Mucosa of descending colon (tissue), 3 donors: ENCODE measurements around the gene PFN3. TPM values are rescaled to one million over a fixed set of nuclear protein-coding genes. Genes with fewer than 3 reads are reported as not detected.

Experiments used
- ATAC-seq: fragments of 200-7000 bp; cut with Tn5 transposase; one replicate; pipeline ENCODE4 v1.9.1; 2020; ENCODE audit warnings: mild to moderate bottlenecking, moderate library complexity
- DNase-seq, 3 donors: peaks; one replicate each; pipeline ENCODE4 v3.0.0-alpha.2; 2020
- H3K36me3 ChIP-seq: fragments of 200-600 bp; one replicate; pipeline ENCODE4 v1.8.0; 2021; ENCODE audit warnings: low read depth, mild to moderate bottlenecking
- H3K4me1 ChIP-seq: fragments of 200-600 bp; one replicate; pipeline ENCODE4 v1.8.0; 2021; ENCODE audit warnings: low read depth, mild to moderate bottlenecking
- H3K4me3 ChIP-seq: fragments of 200-600 bp; one replicate; pipeline ENCODE4 v1.8.0; 2021; ENCODE audit warnings: mild to moderate bottlenecking
- H3K9me3 ChIP-seq: fragments of 200-600 bp; one replicate; pipeline ENCODE4 v1.8.0; 2021; ENCODE audit warnings: mild to moderate bottlenecking
- intact Hi-C, 2 donors: fragments of 100-400 bp; cut with DNase I in 1 of 2; cut with micrococcal nuclease in 1 of 2; formaldehyde crosslinking; loops; one replicate each; pipeline versions ENCODE4 v1.11.0 to v1.11.1; 2022; cut with DNase I, micrococcal nuclease
- total RNA-seq, 3 donors: library from RNA; stranded (reverse); fragmentation: NEBNext Ultra II Directional in 2 of 3; extraction: Animal tissue kit (Norgen Biotek cat#: 25700) in 2 of 3; gene quantifications; one replicate each; pipeline versions ENCODE4 v1.2.1 to v1.2.4, GENCODE V29; 2021 to 2023
- TF ChIP-seq, protein P1 (sequence below): fragments of 200-600 bp; IDR thresholded peaks from one replicate; pipeline ENCODE4 v1.8.0; 2022; ENCODE audit warnings: antibody characterized with exemption, mild to moderate bottlenecking
- donor health status: DM: no; HTN: no; CAD: no; lungs with moderate emphysema.
- donor health status: DM: no; HTN: no; CAD: no.
- donor health status: DM: no; HTN: yes; CAD: no.

The PFN3 gene
- total RNA-seq, 3 donors from 2014 or later, result not detected

DNA sequence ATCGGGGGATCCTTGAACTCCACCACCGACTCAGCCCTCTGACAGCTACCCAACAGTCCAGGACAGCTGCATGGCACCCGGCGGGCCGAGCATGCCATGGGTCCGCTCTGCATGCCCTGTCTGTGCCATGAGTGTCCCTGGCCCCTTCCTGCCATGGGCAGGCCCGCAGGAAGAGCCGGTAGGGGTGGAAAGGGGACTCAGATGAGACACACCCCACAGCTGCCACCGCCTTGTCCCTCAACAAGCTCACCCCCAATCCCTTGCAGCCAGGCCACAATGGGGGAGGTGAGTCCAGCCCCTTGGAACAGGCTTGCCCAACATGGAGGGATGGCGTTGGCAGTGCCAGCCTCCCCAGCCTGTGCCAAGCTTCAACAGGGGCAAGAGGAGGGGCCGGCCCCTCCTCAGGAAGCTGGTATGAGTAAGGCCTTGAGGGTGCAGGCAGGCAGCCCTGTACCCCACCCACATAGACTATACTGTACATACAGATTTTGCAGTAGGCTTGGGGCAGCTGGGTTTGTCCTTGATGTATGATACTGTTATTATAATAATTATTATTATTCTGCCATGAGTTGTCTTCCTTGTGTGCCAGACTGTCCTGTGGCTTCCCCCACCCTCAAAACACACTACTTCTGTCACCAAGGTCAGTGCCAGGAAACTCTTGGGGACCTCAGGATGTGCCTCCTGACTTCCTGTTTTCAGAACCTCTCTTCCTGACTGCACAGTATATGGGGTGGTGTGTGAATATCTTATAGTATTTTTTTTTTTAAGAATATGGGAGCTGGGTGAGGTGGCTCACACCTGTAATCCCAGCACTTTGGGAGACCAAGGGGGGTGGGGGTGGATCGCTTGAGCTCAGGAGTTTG is 28.2 kb downstream of the PFN3 start:
- TF ChIP-seq, protein P1, sequence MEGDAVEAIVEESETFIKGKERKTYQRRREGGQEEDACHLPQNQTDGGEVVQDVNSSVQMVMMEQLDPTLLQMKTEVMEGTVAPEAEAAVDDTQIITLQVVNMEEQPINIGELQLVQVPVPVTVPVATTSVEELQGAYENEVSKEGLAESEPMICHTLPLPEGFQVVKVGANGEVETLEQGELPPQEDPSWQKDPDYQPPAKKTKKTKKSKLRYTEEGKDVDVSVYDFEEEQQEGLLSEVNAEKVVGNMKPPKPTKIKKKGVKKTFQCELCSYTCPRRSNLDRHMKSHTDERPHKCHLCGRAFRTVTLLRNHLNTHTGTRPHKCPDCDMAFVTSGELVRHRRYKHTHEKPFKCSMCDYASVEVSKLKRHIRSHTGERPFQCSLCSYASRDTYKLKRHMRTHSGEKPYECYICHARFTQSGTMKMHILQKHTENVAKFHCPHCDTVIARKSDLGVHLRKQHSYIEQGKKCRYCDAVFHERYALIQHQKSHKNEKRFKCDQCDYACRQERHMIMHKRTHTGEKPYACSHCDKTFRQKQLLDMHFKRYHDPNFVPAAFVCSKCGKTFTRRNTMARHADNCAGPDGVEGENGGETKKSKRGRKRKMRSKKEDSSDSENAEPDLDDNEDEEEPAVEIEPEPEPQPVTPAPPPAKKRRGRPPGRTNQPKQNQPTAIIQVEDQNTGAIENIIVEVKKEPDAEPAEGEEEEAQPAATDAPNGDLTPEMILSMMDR, result no peak
- intact Hi-C loops, result no loop called here
- H3K36me3 ChIP-seq, result no peaks in the 10 kb centered on the region
- ATAC-seq (no peak), DNase-seq (no peak)
- H3K9me3 ChIP-seq, result no peaks in the 10 kb centered on the region
- no peak overlapping the region for H3K4me3 ChIP-seq
- peaks cover 13% of the 10 kb centered on the region for H3K4me1 ChIP-seq

DNA sequence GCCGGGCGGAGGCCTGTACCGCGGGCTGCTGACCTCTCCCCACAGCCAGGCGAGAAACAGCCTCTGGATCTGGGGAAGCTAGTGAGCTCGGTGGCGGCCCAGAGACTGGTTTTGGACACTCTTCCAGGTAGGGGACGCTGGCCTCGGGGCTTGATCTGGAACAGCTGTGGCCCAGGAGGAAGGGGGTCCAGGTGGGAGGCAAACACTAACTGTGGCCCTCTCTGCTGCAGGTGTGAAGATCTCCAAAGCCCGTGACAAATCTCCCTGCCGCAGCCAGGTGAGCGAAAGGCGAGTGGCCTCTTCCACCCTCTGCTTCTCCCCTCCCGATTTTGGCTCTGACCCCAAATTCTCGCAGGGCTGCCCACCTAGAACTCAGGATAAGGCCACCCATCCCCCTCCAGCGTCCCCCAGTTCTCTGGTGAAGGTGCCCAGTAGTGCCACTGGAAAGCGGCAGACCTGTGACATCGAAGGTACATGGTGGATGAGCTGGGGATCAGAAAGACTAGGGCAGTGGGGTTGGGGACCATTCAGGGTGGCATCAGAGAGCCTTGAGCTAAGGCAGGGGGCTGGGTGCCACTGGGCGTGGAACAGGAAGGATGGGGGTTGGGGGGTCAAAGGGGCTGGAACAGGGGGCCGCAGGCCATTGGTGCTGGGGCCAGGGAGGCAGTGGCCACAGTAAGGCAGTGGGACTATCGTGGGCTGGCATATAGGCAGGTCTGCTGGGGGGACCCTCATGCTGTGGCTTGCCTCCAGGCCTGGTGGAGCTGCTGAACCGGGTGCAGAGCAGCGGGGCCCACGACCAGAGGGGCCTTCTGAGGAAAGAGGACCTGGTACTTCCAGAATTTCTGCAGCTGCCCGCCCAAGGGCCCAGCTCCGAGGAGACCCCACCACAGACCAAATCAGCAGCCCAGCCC is 29.1 kb downstream of the PFN3 start:
- H3K4me1 ChIP-seq, result peaks cover 16% of the 10 kb centered on the region
- peak in 1 of 3 donors; percentile 27 for DNase-seq
- intact Hi-C loops, result no loop called here

DNA sequence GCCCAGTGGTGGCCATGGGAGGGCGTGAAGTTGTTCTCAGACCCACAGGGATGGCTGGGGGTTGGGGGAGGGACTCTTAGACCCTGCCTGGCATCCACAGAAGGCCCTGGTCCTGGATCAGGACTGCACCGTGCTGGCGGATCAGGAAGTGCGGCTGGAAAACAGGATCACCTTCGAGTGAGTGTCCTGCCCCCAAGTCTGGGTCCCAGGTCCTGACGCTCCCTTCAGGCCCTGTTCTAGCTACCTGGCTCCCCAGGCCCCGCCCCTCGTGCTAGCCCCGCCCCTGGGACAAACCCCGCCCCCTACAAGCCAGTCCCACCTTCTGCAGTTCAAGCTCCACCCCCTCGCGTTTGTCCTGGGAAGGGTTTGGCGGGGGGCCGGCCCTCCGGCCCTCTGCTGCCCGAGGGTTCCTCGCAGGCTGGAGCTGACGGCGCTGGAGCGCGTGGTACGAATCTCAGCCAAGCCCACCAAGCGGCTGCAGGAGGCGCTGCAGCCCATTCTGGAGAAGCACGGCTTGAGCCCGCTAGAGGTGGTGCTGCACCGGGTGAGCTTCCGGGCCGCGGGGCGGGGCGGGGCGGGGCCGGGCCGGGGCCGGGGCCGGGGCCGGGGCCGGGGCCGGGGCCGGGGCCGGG is 29.9 kb downstream of the PFN3 start:
- intact Hi-C loops, result no loop called here
- DNase-seq, result peak; percentile 87 to 92 (median 88)
- Histone ChIP-seq H3K36me3 (no peaks in the 10 kb centered on the region), H3K4me1 (peaks cover 21% of the 10 kb centered on the region), H3K9me3 (no peaks in the 10 kb centered on the region), H3K4me3 (no peak overlapping the region)
- TF ChIP-seq, protein P1, result peak; percentile 25
- ATAC-seq, result peak; percentile 84

More for the DNA sequence above, 29.1 kb downstream of the PFN3 start:
- no peaks in the 10 kb centered on the region for H3K36me3 ChIP-seq
- TF ChIP-seq, protein P1, result no peak
- H3K9me3 ChIP-seq, result no peaks in the 10 kb centered on the region
- no peak for ATAC-seq
- no peak overlapping the region for H3K4me3 ChIP-seq

DNA sequence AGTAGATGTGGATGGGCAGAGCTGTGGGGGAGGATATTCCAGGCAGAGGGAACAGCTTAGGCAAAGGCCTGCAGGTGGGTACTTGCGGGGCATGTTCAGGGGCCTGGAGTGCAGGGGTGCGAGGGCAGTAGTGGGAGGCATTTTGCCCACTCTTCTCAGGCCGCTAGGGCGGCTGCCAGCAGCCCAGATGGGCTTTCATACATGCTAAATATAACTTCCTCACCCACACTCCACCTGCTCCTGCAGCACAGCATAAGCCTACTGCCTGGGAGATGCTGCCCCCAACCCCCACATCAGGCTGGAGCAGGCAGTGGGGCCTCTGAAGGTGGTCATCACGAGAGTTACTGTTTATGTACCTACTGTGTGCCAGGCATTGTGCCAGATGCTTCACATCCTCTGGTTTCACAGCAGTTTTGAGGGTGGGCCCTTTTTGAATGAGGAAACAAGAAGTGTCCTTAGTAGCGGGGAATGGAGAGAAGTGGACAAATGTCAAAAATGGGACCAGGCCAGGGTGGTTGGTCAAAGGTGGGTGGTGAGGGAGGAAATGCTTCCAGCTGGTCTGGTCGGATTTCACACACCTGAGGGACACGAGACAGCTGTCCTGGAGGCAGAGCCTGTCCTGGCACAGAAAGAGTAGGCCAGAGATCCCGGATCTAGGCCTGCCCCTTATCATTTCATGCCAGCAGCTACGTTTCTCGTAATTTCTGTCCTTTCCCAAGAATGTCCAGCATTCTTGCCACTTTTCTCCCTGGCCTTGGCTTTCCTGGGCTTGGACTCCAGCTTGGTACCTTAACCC is 30.6 kb downstream of the PFN3 start:
- Histone ChIP-seq H3K4me1 (peaks cover 21% of the 10 kb centered on the region), H3K9me3 (no peaks in the 10 kb centered on the region), H3K4me3 (no peak overlapping the region), H3K36me3 (no peaks in the 10 kb centered on the region)
- TF ChIP-seq, protein P1, result no peak
- ATAC-seq (no peak), DNase-seq (no peak)
- intact Hi-C loops, result loop anchor here in 1 of 2 donors (10.0 kb wide), 1 partner anchor 55 kb away; the partner anchor contains the start of gene MXD3
